AG04449 (cell line): ENCODE results near the gene PAXIP1.

Source experiments
- CTCF ChIA-PET: fragments of 350-600 bp; formaldehyde crosslinking; extraction: SDS; loops from one replicate; lab custom pipeline; 2021; ENCODE audit warnings: antibody characterized with exemption; lab: Yijun Ruan, JAX
- POLR2A ChIA-PET: fragments of 400-600, 350-600 bp; formaldehyde crosslinking; extraction: SDS; loops from one replicate; lab custom pipeline; 2020; ENCODE audit warnings: antibody characterized with exemption, inconsistent platforms; lab: Yijun Ruan, JAX
- DNase-seq: peaks from one replicate; pipeline ENCODE4 v3.0.0-alpha.2; 2010; ENCODE audit warnings: low read depth, low spot score
- H3K4me3 ChIP-seq: 2 replicates; pipeline ENCODE4 v1.5.1; 2011; ENCODE audit warnings: low read depth, mild to moderate bottlenecking, control low read depth, low read length
- CTCF ChIP-seq: IDR thresholded peaks from one replicate; pipeline ENCODE4 v1.5.1; 2011; ENCODE audit warnings: mild to moderate bottlenecking, moderate library complexity, low read length, control low read depth, inconsistent platforms; ENCODE audit not compliant: insufficient read depth; ENCODE audit errors: missing control alignments

Gene PAXIP1

GRCh38 chr7:154906736-154907355 lies 96.1 kb downstream of the PAXIP1 start:
- ChIA-PET POLR2A (no interaction called here), CTCF (no interaction called here)
- TF ChIP-seq CTCF, result no peak
- H3K4me3 ChIP-seq, result no peak overlapping the region
- DNase-seq, result no peak

GRCh38 chr7:154906201-154906600 lies 96.7 kb downstream of the PAXIP1 start:
- CTCF ChIA-PET, result no interaction called here
- POLR2A ChIA-PET, result no interaction called here
- no peak for DNase-seq
- TF ChIP-seq CTCF, result no peak
- no peak overlapping the region for H3K4me3 ChIP-seq

- POLR2A ChIA-PET, result no interaction called here
- CTCF ChIA-PET, result no interaction called here
- DNase-seq, result no peak
- no peak for TF ChIP-seq CTCF
- no peak overlapping the region for H3K4me3 ChIP-seq
These were observed 97.3 kb downstream of the PAXIP1 start for GRCh38 chr7:154905615-154906014.

- no peak for TF ChIP-seq CTCF
- ChIA-PET POLR2A (no interaction called here), CTCF (no interaction called here)
- H3K4me3 ChIP-seq, result no peak overlapping the region
- DNase-seq, result no peak
These were observed 97.8 kb downstream of the PAXIP1 start for GRCh38 chr7:154905146-154905545.

- DNase-seq, result no peak
- TF ChIP-seq CTCF, result no peak
- CTCF ChIA-PET, result interaction anchor here (1.1 to 1.5 kb wide), 2 partner anchors 11 to 442 kb away, joined by 3 to 5 read pairs; no protein-coding TSS in a partner anchor
- no peak overlapping the region for H3K4me3 ChIP-seq
- POLR2A ChIA-PET, result no interaction called here
These were observed 99.7 kb downstream of the PAXIP1 start for GRCh38 chr7:154903083-154903731.

- no peak for TF ChIP-seq CTCF
- no peak for DNase-seq
- CTCF ChIA-PET, result interaction anchor here (1.1 to 1.5 kb wide), 2 partner anchors 11 to 442 kb away, joined by 3 to 5 read pairs; no protein-coding TSS in a partner anchor
- H3K4me3 ChIP-seq, result no peak overlapping the region
- POLR2A ChIA-PET, result no interaction called here
These were observed 100.3 kb downstream of the PAXIP1 start for GRCh38 chr7:154902600-154903082.
